Lower lobe of right lung (tissue), 2 donors: ENCODE results near the gene SDF4. TPM values are rescaled to one million over a fixed set of nuclear protein-coding genes. Genes with fewer than 3 reads are reported as not detected.

ENCODE experiments used
- ATAC-seq, 2 donors: fragments of 200-7000 bp; cut with Tn5 transposase; one replicate each; pipeline ENCODE4 v1.9.1; 2020 to 2022; ENCODE audit warnings: mild to moderate bottlenecking in 2 of 2, moderate library complexity in 2 of 2
- DNase-seq: peaks from one replicate; pipeline ENCODE4 v3.0.0-alpha.2; 2020
- H3K27ac ChIP-seq: fragments of 200-600 bp; one replicate; pipeline ENCODE4 v1.8.0; 2022
- H3K27me3 ChIP-seq: fragments of 200-600 bp; one replicate; pipeline ENCODE4 v1.8.0; 2022; ENCODE audit warnings: low read depth
- H3K36me3 ChIP-seq: fragments of 200-600 bp; one replicate; pipeline ENCODE4 v1.8.0; 2022; ENCODE audit warnings: mild to moderate bottlenecking
- H3K4me1 ChIP-seq: fragments of 200-600 bp; one replicate; pipeline ENCODE4 v1.8.0; 2022
- H3K4me3 ChIP-seq: fragments of 200-600 bp; one replicate; pipeline ENCODE4 v1.8.0; 2022; ENCODE audit warnings: mild to moderate bottlenecking
- H3K9me3 ChIP-seq: fragments of 200-600 bp; one replicate; pipeline ENCODE4 v1.8.0; 2022
- intact Hi-C: fragments of 100-400 bp; cut with DNase I; formaldehyde crosslinking; loops from one replicate; pipeline ENCODE4 v1.11.0; 2022
- total RNA-seq: library from RNA; stranded (reverse); fragmentation: NEBNext Ultra II Directional; extraction: Animal tissue kit (Norgen Biotek cat#: 25700); gene quantifications from one replicate; pipeline ENCODE4 v1.2.1, GENCODE V29; 2021
- TF ChIP-seq, protein P1 (sequence below): fragments of 200-600 bp; IDR thresholded peaks from one replicate; pipeline ENCODE4 v1.8.0; 2022; ENCODE audit warnings: antibody characterized with exemption, mild to moderate bottlenecking
- donor health status: DM: no; HTN: yes; CAD: no; lungs with severe emphysema.

Gene SDF4
- total RNA-seq, 1 donor from 2014 or later: 127 TPM

- Histone ChIP-seq H3K27me3 (peaks cover 46% of the 10 kb centered on the region), H3K27ac (peak overlapping the region; percentile 18), H3K4me1 (peaks cover 11% of the 10 kb centered on the region), H3K4me3 (peak overlapping the region; percentile 53), H3K9me3 (no peaks in the 10 kb centered on the region), H3K36me3 (no peaks in the 10 kb centered on the region)
- DNase-seq: peak; percentile 55
- intact Hi-C loops: no loop called here
- ATAC-seq: peak; percentile 54 to 73
- TF ChIP-seq, protein P1, sequence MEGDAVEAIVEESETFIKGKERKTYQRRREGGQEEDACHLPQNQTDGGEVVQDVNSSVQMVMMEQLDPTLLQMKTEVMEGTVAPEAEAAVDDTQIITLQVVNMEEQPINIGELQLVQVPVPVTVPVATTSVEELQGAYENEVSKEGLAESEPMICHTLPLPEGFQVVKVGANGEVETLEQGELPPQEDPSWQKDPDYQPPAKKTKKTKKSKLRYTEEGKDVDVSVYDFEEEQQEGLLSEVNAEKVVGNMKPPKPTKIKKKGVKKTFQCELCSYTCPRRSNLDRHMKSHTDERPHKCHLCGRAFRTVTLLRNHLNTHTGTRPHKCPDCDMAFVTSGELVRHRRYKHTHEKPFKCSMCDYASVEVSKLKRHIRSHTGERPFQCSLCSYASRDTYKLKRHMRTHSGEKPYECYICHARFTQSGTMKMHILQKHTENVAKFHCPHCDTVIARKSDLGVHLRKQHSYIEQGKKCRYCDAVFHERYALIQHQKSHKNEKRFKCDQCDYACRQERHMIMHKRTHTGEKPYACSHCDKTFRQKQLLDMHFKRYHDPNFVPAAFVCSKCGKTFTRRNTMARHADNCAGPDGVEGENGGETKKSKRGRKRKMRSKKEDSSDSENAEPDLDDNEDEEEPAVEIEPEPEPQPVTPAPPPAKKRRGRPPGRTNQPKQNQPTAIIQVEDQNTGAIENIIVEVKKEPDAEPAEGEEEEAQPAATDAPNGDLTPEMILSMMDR: no peak
These were observed 30.7 kb downstream of the SDF4 start for GRCh38 chr1:1200876-1201810.

GRCh38 chr1:1199961-1200875 lies 31.6 kb downstream of the SDF4 start:
- ATAC-seq: no peak
- Histone ChIP-seq H3K36me3 (no peaks in the 10 kb centered on the region), H3K4me1 (peaks cover 6% of the 10 kb centered on the region), H3K4me3 (peak overlapping the region; percentile 53), H3K27me3 (peaks cover 37% of the 10 kb centered on the region), H3K9me3 (no peaks in the 10 kb centered on the region), H3K27ac (no peak overlapping the region)
- intact Hi-C loops: no loop called here
- TF ChIP-seq, protein P1: no peak
- DNase-seq: peak; percentile 46

GRCh38 chr1:1199141-1199960 lies 32.5 kb downstream of the SDF4 start:
- H3K27ac ChIP-seq: no peak overlapping the region
- ATAC-seq (no peak), DNase-seq (peak; percentile 43)
- intact Hi-C loops: no loop called here
- peaks cover 33% of the 10 kb centered on the region for H3K27me3 ChIP-seq
- TF ChIP-seq, protein P1: no peak
- peaks cover 6% of the 10 kb centered on the region for H3K4me1 ChIP-seq
- no peaks in the 10 kb centered on the region for H3K36me3 ChIP-seq
- no peaks in the 10 kb centered on the region for H3K9me3 ChIP-seq
- no peak overlapping the region for H3K4me3 ChIP-seq

DNA sequence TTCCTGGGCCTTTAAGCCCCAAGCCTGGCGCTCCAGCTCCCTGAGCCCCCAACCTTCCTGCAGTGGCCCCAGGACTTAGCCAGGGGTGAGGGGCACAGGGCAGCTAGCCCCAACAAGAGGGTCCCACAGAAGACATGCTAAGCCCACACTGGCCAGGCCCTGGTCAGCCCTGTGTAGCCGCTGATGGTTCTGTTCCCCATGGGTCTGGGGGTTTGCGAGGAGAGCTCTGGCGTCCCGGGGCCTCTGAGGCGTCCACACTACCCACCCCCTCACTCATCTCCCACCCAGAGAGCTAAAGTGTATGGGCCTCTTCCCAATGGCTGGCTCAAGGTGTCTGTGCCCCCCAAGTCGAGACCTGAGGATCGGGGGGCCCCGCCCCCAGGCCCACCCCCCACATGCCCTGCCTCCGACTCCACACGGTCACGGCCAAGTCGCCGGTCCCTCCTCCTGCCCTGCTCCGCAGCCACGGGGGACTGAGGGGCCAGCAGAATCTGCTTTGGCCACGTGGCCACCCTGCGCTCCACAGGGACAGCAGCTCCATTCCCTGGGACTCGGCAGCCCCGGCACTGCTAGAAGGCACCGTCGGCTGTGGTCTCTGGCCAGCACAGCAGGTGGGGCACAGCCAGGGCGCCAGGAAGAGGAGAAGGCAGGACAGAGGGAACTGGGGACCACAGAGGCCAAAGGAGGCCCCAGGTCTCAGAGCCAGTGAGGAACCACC lies 33.2 kb downstream of the SDF4 start:
- Histone ChIP-seq H3K9me3 (no peaks in the 10 kb centered on the region), H3K4me1 (peaks cover 6% of the 10 kb centered on the region), H3K27ac (no peak overlapping the region), H3K27me3 (peaks cover 25% of the 10 kb centered on the region), H3K36me3 (no peaks in the 10 kb centered on the region), H3K4me3 (no peak overlapping the region)
- DNase-seq (peak; percentile 34), ATAC-seq (no peak)
- TF ChIP-seq, protein P1: no peak
- intact Hi-C loops: no loop called here
